AG04449 (cell line): ENCODE results near the gene CAPN5.

Experiments used
- CTCF ChIA-PET: fragments of 350-600 bp; formaldehyde crosslinking; extraction: SDS; loops from one replicate; lab custom pipeline; 2021; ENCODE audit warnings: antibody characterized with exemption; lab: Yijun Ruan, JAX
- POLR2A ChIA-PET: fragments of 400-600, 350-600 bp; formaldehyde crosslinking; extraction: SDS; loops from one replicate; lab custom pipeline; 2020; ENCODE audit warnings: antibody characterized with exemption, inconsistent platforms; lab: Yijun Ruan, JAX
- DNase-seq: peaks from one replicate; pipeline ENCODE4 v3.0.0-alpha.2; 2010; ENCODE audit warnings: low read depth, low spot score
- H3K4me3 ChIP-seq: 2 replicates; pipeline ENCODE4 v1.5.1; 2011; ENCODE audit warnings: low read depth, mild to moderate bottlenecking, control low read depth, low read length
- TF ChIP-seq, protein P1 (sequence below): IDR thresholded peaks from one replicate; pipeline ENCODE4 v1.5.1; 2011; ENCODE audit warnings: mild to moderate bottlenecking, moderate library complexity, low read length, control low read depth, inconsistent platforms; ENCODE audit not compliant: insufficient read depth; ENCODE audit errors: missing control alignments

CAPN5 gene

DNA sequence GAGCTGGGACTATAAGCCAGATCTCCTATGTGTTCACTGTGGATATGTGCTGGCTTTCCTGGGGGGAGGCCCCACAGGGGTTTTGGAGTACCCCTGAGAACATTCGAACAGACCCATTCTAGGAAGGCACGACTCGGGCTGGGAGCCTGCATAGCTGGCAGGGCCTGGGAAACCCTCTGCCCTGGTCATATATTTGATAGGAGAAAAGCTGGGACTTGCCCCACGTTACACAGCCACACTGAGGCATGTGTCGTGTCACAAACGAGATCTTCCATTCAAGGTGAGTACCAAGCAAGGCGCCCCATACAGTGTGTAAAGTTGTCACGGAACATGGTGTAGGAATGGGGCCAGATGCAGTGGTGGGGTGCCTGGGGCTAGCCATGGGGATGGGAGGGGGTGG lies 72.4 kb downstream of the CAPN5 start:
- CTCF ChIA-PET, result interaction anchor here (0.7 to 3.5 kb wide), 4 partner anchors 9 to 409 kb away, joined by 4 to 31 read pairs (median 8); partner anchors contain the start of gene MYO7A
- H3K4me3 ChIP-seq, result no peak overlapping the region
- POLR2A ChIA-PET, result no interaction called here
- TF ChIP-seq, protein P1, sequence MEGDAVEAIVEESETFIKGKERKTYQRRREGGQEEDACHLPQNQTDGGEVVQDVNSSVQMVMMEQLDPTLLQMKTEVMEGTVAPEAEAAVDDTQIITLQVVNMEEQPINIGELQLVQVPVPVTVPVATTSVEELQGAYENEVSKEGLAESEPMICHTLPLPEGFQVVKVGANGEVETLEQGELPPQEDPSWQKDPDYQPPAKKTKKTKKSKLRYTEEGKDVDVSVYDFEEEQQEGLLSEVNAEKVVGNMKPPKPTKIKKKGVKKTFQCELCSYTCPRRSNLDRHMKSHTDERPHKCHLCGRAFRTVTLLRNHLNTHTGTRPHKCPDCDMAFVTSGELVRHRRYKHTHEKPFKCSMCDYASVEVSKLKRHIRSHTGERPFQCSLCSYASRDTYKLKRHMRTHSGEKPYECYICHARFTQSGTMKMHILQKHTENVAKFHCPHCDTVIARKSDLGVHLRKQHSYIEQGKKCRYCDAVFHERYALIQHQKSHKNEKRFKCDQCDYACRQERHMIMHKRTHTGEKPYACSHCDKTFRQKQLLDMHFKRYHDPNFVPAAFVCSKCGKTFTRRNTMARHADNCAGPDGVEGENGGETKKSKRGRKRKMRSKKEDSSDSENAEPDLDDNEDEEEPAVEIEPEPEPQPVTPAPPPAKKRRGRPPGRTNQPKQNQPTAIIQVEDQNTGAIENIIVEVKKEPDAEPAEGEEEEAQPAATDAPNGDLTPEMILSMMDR, result no peak
- DNase-seq, result no peak

DNA sequence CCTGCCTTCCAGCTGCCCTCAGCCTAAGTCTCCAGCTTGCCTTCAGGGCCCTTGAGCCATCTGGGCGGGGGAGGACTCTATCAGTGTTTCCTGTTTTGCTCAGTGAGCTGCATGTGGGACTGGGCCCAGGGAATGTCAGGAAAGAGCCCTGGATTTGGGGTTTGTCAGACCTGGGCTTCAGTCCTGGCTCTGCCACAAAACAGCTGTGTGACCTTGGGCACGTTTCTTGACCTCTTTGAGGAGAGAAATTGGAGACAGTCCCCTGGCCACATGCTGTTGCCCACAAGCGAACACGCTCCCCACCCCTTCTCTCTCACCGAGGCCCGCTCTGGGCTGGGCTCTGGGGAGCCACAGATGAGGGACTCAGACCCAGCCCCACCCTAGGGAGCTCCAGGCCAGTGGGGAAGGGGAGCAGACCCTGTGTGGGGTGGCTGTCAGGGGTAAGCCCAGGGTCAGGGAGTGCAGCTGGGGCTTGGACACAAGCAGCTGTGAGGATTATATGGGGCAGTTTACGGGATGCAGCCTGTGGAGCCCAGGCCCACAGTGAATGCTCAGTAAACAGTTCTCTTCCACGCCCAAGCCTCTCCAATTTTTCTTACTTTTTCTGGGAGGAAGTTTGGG lies 73.6 kb downstream of the CAPN5 start:
- ChIA-PET POLR2A (interaction anchor here (0.6 to 0.9 kb wide), 2 partner anchors 9 to 478 kb away, joined by 3 read pairs; no protein-coding TSS in a partner anchor), CTCF (interaction anchor here (0.9 to 3.5 kb wide), 5 partner anchors 10 to 408 kb away, joined by 3 to 31 read pairs (median 6); partner anchors contain the start of gene MYO7A)
- TF ChIP-seq, protein P1, result no peak
- DNase-seq, result no peak
- no peak overlapping the region for H3K4me3 ChIP-seq

DNA sequence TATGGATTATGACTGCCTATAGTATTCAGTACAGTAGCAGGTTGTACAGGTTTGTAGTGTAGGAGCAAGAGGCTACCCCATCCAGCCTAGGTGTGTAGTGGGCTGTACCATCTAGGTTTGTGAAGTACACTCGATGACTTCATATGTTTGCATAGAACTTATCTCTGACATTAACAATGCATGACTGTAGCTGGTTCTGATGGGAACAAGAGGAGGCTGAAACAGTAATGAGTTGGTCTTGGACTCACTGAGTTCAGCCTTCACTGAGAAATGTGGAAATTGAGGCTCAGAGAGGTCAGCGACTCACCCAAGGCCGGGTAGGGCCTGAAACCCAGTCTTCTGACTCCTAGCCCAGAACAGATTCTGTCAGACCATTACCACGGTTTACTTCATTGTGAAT lies 74.3 kb downstream of the CAPN5 start:
- DNase-seq, result no peak
- POLR2A ChIA-PET, result interaction anchor here (0.6 kb wide), 1 partner anchor 477 kb away, joined by 3 read pairs; no protein-coding TSS in a partner anchor
- no peak overlapping the region for H3K4me3 ChIP-seq
- CTCF ChIA-PET, result interaction anchor here (0.9 to 3.5 kb wide), 5 partner anchors 10 to 407 kb away, joined by 3 to 31 read pairs (median 6); partner anchors contain the start of gene MYO7A
- TF ChIP-seq, protein P1, result no peak

DNA sequence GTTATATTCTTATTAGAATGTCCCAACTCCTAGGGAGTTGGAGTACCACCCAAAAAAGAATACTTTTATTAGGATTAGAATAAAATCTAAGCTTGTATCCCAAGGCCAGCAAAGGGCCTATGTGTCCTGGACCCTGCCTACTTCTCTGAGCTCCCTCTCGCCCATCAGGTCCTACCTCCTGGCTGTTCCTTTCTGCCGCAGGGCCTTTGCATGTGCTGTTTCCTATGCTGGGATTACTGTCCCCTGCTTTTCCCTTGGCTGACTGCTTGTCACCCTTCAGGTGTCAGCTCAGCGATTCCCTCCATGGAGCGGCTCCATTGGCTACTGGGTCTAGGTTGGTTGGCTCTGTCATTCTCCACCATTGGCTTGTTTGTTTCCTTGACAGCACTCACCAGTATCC lies 74.7 kb downstream of the CAPN5 start:
- TF ChIP-seq, protein P1, result no peak
- DNase-seq, result no peak
- POLR2A ChIA-PET, result no interaction called here
- H3K4me3 ChIP-seq, result no peak overlapping the region
- CTCF ChIA-PET, result interaction anchor here (0.7 to 3.5 kb wide), 3 partner anchors 14 to 407 kb away, joined by 3 to 31 read pairs (median 3); partner anchors contain the start of gene MYO7A

DNA sequence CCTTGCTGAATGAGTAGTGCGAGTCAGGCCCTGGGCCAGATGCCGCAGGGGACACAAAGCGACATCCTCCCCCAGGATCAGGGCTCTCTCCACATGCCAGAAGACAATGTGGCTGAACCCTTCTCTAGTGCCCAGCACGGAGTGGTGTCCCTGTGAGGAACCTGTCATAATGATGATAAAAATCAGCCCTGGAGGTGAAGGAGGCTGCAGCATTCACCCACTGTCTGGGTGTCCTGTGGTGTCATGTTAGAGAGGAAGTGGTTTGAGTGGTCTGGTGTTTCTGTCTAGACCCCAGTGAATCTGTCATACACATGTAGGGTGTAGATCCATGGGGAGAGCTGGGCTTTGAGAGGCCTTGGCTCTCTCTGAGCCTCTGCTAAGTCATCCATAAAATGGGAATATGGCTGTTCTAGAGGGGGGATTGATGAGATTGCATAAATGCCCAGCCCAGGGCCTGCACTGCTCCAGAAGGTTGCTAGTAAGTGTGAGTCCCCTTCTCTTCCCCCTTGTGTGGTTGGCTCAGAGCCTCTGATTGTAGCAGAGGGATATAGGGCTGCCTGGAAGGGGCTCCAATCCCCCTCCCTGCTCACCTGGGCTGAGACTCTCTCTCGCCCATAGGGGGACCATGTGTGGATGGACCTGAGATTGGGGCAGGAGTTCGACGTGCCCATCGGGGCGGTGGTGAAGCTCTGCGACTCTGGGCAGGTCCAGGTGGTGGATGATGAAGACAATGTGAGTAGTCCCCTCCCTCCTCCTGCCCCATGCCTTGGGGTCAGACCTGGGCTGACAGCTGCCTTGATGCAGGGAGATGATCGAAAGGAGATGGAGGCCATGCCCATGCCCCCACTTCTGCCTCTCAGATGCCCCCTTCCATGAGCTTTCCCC lies 75.6 kb downstream of the CAPN5 start:
- TF ChIP-seq, protein P1, result no peak
- ChIA-PET CTCF (interaction anchor here (0.7 to 5.4 kb wide), 4 partner anchors 15 to 406 kb away, joined by 3 to 41 read pairs (median 18); partner anchors contain the start of gene MYO7A), POLR2A (no interaction called here)
- DNase-seq, result no peak
- H3K4me3 ChIP-seq, result no peak overlapping the region
